Dedifferentiated amniotic fluid mesenchymal stem cell (primary cell): ENCODE data around the gene ALDH3A2.
"Not testable (repeated sequence)": the region's sequence is repeated elsewhere in the genome, so short reads cannot be mapped to it uniquely, and the experiment has no call there.

Experiments
- DNase-seq: peaks from one replicate; pipeline ENCODE4 v3.0.0-alpha.2; 2016; ENCODE audit errors: extremely low spot score

The ALDH3A2 gene

DNA sequence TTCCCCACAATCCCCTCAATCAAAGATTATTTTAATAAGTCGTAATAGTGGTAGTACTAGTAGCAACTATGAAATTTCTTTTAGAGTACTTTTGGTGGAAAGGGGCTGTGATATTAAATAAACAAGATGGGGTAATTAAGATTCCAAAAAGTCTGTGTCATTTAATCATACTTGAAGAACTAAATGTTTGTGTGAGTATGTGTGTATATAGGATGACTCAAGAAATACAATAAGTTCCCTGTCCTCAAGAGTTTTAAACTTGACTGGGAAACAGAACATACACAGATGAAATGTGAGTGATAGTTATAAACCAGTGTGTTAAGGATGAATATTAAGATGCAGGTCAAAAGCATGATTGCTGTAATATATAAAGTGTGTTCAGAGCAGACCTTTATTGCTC, 2.3 kb downstream of the ALDH3A2 start:
- DNase-seq, result no peak

DNA sequence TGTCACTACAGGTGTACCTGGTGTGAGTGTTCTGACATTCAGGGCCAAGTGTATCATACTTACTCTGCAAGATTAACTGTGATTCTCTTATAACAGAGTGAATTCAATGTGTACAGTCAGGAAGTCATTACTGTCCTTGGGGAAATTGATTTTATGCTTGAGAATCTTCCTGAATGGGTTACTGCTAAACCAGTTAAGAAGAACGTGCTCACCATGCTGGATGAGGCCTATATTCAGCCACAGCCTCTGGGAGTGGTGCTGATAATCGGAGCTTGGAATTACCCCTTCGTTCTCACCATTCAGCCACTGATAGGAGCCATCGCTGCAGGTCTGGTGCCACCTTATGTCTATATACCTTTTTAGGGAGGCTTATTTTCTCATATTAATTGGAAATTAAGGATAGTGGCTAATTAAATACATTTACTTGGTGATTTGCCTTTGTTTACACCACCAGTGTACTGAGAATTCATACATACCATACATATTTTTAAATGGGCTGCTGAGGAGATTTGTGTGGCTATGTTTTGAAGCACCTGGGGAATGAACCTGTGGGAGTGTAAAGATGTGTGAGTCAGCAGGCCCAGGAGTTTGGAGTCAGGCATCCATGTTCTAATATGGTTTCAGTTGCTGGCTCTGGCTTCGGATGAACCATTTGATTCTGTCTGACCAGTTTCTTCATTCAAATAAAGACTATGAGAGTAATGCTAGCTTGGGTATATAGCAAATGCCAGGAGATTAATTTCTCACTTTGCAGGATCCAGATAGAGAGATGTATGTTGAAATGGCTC, 3.1 kb downstream of the ALDH3A2 start:
- DNase-seq, result no peak

DNA sequence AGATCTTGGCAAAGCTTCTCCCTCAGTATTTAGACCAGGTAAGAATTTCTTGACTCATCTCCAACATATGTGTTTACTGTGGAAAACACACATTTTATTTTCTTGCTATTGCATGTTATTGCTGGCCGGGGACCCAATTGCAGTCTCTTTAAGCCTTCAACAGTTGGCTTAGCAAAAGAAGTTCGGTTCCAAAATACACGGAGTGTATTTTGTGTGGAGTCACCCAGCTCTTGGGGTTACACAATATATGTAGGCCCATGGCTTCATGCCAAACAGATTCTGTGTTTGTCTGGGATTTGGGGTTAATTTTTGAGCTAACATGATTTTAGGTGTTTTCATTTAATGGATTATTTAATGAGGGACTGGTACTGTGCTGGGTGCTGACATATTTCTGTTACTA, 4.0 kb downstream of the ALDH3A2 start:
- no peak for DNase-seq

DNA sequence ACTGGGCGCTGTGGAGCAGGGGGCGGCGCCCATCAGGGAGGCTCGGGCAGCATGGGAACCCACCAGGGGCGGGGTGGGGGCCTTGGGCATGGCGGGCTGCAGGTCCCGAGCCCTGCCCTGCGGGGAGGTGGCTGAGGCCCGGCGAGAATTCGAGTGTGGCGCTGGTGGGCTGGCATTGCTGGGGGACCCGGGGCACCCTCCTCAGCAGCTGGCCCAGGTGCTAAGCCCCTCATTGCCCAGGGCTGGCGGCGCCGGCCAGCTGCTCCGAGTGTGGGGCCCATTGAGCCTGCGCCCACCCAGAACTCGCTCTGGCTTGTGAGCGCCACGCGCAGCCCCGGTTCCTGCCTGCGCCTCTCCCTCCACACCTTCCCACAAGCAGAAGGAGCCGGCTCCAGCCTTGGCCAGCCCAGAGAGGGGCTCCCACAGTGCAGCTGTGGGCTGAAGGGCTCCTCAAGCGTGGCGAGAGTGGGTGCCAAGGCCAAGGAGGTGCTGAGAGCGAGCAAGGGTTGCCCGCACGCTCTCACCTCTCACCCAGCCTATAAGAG, 5.9 kb downstream of the ALDH3A2 start:
- no peak for DNase-seq

DNA sequence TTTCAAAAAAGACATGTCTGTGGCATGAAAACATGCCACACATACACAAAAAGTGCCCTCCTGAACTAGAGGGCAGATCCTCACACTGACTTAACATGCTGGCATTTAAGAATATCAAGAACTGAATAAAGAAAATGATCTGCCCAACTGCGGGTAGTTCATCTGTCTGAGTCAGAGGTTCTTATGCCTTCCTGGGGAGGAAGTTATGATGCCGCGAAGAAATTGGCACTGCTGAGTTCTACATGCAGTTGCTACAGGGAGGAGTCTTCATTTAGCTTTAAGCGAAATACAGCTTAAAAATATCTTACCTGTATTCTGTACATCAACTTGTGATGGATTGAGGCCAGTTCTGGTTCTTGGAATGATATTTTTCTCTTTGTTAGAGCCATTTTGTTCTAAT, 6.3 kb downstream of the ALDH3A2 start:
- DNase-seq, result no peak

DNA sequence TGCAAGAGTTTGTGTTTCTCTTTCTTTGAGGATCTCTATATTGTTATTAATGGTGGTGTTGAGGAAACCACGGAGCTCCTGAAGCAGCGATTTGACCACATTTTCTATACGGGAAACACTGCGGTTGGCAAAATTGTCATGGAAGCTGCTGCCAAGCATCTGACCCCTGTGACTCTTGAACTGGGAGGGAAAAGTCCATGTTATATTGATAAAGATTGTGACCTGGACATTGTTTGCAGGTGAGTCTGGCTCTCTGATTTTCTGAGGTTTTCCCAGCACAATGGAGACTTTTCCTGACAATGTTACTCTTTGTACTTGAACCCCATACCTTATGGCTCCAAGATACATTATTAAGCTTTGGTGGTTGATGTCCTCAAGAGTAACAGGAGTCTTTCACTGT, 7.8 kb downstream of the ALDH3A2 start:
- no peak for DNase-seq

DNA sequence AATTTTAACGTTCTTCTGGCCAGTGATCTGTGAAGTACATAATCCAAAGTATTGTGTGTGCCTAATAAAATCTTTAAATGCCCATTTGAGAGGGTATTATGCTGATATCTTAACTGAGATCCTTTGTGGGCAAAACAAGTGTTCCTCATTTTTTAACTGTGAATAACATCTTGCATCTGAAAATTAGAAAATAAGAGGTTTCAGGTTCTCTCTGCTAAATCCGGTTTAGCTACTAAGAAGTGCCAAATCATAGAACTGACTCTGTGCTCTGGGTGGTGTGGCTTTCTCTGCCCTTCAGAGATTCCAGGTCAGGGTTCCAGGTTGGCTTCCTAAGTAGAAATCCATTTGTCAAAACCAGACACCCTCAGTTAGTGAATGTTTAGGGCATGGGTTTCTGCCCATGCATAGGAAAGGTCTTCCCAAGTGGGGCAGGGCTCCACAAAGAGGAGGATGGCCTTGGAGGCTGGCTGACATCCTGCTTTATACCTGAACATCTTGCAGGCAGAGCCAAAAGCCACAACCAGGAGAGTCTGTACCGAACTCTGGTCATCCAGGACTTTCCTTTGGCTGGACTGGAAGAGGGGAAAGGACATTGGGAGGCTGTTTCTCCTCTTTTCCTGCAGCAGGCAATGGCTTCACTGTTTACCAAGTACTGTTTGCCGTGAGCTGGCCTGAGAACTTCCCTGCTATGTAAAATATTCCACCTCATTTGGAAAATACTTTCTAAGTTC, 8.5 kb downstream of the ALDH3A2 start:
- no peak for DNase-seq

DNA sequence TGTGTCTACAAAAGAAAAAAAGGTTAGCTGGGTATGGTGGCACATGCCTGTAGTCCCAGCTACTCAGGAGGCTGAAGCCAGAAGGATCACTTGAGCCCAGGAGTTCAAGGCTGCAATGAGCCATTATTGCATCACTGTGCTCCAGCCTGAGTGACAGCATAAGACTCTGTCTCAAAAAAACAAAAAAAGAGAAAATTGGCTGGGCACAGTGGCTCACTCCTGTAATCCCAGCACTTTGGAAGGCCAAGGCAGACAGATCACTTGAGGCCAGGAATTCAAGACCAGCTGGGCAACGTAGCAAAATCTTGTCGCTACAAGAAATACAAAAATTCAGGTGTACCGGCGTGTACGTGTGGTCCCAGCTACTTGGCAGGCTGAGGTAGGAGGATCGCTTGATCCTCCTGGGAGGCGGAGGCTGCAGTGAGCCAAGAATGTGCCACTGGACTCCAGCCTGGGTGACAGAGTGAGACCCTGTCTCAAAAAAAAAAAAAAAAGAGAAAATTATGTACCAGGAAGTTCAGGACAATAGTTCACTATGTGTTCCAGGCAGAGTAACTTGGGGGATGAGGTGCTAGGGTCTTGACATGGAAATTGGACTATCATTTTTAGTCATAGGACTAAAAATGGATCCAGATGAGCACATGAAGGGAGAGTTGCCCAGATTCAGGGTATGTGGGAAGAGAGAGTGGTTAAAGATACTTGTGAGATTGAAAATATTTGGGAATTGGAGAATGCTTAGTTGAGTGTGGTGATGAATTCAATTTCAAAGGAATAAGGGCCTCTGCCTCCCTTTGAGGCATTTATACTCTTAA, 11.0 kb downstream of the ALDH3A2 start:
- no peak for DNase-seq

DNA sequence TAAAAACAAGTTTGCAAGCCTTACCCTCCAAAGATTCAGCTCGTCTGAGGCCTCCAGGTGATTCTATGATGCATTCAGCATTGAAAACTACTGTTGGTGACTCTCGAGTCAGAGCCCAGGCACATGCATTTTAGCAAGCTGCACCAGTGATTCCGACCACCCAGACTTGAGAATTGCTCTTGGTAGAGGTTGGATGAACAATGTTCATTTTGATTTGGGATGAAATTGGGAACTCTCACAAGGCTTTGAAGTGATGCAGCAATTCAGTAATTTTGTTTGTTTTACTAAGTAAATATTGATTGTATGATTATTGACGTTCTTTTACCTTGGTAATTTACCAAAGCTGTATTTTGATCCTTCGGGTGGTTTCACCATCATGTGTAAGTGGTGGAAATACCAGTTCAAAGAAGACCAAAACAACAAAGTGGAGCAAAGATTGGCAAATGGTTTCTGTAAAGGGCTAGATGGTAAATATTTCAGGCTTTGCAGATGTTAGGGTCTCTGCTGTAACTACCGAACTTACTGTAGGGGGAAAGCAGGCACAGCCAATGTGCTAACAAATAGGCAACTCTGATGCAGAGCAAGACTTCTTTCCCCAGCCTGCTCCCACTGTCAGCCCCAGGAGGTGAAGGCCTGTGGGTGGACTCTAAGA, 11.8 kb downstream of the ALDH3A2 start:
- DNase-seq, result no peak

DNA sequence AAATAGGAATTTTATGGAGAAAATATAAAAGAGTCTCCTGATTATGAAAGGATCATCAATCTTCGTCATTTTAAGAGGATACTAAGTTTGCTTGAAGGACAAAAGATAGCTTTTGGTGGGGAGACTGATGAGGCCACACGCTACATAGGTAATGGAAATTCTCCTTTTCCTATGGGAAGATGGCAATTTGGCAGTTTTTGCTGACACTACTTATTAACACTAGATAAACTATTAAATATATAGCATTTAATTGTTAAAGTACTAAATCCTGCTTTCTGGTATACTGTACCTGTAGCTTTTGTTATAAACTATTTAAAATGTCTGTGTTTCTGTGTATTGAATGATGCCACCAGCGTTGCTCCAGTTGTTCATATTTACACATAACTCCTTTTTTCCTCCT, 12.6 kb downstream of the ALDH3A2 start:
- no peak for DNase-seq

DNA sequence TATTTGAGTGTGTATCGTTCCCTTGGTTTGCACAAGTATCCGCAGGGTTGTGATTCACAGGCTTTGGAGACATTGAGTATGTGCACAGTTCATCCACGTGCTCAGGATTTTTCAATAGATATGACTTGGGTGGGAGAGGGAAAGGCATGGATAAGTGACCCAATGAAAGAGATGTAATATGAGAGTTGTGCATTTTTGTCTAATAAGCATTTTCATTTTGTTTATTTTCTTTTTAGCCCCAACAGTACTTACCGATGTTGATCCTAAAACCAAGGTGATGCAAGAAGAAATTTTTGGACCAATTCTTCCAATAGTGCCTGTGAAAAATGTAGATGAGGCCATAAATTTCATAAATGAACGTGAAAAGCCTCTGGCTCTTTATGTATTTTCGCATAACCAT, 14.5 kb downstream of the ALDH3A2 start:
- DNase-seq, result no peak

DNA sequence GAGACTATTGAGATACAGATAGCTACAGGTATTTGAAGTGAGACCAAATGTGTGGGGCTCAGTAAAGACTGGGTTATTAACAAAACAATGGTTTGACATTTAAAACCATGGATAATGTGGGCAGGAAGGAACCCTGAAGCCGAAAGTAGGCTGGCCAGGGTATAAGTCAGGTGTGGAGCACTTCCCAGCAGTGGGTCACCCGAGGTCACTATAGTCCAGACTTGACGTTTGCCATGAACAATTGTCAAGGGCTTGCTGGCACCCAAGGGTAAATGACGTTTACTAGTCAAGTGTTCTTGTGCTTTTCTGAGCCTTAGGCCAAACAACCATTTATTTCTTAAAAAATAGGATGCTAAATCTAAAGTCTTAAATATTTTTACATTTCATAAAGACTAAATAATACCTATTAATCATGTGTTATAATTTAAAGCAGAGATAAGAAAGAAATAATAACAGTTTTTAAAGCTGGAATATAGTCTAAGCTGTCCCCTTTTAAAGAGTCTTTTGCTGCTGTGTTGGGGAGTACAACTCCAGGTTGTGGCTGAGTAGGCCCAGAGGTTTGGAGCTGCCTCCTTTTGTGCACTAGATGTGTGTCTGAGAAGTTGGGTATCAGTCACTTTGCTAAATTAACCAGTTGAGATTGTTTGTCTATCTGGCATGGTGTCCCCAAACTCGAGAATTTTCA, 15.7 kb downstream of the ALDH3A2 start:
- DNase-seq, result no peak

DNA sequence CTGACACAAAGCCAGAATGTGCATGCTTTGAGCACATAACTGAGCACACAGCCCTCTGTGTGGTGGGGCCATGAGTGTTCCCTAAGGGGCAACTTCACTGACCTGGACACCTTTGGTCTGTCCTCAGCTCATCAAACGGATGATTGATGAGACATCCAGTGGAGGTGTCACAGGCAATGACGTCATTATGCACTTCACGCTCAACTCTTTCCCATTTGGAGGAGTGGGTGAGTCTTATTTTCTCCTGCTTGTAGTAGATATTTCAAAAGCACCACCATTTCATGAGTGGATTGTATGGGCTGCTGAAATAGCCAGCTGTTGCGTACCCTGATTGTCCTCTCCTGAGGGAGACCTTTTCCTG, 16.2 kb downstream of the ALDH3A2 start:
- DNase-seq, result no peak

DNA sequence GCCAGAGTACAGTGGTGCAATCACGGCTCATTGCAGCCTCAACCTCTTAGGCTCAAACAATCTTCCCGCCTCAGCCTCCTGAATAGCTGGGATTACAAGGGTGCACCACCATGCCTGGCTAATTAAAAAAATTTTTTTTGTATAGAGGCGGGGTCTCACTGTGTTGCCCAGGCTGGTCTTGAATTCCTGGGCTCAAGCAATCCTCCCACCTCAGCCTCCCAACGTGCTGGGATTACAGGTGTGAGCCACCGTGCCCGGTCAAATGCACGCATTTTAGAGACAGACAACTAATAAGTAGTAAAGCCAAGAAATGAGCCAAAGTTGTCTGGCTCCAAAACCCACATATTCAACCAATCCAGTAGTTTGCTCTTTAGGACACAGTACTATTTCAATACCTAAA, 21.1 kb downstream of the ALDH3A2 start:
- DNase-seq, result not testable (repeated sequence)

DNA sequence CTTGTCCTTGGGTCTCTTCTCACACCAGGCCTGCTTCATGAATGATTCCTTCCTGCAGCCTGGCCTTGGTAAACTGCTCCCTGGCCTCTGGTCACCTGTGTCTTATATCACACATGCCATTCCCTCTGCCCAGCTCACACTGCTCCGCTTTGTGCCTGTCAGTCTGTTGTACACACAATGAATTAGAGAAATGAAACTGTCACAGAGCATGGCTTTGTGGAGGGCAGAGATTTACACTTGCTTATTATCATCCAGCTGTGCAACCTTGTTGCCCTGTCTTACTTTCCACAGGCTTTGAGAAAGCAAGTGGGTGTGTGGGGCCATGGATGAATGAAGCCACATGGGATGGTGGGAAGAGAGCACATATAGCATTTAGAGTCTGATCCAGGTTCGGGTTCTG, 22.4 kb downstream of the ALDH3A2 start:
- no peak for DNase-seq

DNA sequence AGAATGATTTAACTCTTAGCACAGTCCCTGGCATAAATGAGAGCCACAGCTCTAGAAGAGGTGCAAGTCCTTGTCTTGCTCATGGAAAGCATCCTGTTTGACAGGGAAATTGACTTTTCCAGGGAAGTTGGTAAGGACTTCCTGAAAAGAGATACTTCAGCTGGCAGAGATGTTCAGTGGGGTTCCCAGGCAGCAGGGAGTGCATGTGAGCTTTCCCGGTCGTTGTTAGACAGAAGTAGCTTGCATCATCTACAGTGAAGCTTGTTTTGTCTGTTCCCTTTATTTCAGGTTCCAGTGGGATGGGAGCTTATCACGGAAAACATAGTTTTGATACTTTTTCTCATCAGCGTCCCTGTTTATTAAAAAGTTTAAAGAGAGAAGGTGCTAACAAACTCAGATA, 22.9 kb downstream of the ALDH3A2 start:
- DNase-seq, result no peak

DNA sequence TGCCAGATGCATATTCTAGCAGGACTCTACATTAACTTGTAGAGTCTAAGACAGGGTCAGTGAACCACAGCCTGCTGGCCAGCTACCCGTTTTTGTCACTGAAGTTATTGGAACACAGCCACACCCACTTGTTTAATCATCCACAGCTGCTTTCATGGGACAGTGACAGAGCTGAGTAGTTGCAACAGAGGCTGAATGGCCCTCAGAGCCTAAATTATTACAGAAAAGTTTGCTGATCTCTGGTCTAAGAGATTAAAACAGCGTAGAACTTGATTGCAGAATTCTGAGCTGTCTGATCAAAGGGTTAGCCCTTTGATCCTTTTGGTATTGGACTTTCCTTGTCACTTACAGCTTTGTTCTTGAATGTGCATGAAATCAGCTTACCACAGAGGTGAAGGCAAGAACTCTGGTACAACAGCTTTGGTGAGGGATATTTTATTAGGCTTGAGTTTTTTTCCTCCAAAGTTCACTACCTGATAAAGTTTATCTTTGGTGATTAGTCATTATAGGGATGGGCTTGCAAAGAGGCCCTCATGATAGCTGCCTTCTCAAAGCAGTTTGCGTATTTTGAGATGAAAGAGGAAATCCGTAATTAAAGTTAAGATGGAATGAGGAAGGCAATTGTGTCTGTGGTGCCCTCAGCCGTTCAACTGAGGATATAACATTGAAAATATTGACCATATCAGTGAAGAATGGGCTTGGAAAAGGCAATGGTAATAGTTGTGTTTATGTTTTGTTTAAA, 23.6 kb downstream of the ALDH3A2 start:
- DNase-seq, result no peak

DNA sequence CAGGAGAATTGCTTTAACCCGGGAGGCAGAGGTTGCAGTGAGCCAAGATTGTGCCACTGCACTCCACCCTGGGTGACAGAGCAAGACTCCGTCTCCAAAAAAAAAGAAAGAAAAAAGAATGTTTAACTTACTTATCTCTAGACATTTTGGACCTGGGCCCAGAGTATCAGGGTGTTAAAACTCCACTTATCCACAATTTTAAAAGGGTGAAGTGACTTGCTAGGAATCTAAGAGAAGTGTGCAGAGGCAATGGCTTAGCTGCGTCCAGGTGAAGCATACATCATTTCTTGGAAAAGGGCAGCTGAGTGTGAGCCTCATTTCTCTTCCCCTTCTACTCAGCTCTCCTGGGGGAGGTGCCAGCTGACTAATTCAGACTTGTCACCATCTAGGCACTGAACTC, 25.1 kb downstream of the ALDH3A2 start:
- DNase-seq, result no peak

DNA sequence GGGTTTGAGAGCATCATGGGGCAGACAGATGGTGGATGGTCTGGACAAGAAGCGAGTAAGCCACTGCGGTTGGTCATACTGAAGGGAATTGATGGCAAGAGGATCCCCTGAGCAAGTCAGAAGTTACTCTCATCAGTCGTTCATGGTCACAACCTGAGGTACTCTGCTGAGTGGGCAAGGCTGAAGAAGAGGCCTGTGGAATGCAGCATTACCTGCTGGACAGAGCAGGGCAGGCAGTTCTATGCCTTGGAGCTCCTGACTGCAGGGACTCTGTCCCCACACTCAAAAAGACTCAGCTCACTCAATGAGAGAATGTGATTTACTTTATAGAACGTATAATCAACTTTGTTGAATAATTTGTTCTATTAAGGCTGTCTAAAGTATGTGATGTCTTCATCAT, 28.3 kb downstream of the ALDH3A2 start:
- DNase-seq, result no peak

DNA sequence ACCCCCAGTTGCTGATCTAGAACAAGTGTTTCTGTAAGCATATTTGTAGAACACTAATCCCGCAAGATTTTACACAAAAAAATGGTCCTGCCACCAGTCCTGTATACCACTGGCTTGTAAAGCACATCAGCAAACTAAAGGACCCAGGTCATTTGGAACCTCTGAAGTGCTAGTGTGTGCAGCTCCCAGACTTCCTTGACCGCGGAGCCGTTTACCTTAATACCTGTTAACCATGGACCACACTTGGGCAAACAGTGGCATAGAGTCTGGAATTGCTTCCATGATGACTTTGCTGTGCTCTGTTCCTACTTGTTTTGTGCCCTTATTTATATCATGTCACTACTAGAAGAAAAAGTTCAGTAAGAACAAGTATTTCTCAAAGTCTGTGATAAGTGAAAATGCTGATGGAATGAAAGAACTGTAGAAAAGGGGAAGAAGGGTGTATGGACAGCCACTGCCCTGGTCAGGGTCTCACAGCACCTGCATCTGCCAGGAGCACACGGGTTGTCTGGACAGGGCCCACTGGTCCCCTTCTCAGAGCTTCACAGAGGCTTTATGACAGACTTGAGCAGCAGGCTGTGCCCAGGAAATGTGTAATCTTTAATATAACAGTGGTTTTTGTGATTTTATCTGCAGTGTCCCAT, 29.3 kb downstream of the ALDH3A2 start:
- no peak for DNase-seq
